Retina (tissue), 1 donor: Measurements from ENCODE around the gene GP1BB.
"Not testable (repeated sequence)": the region's sequence is repeated elsewhere in the genome, so short reads cannot be mapped to it uniquely, and the experiment has no call there.

Source experiments
- DNase-seq: peaks from one replicate; pipeline ENCODE4 v3.0.0-alpha.2; 2016

GP1BB gene

DNA sequence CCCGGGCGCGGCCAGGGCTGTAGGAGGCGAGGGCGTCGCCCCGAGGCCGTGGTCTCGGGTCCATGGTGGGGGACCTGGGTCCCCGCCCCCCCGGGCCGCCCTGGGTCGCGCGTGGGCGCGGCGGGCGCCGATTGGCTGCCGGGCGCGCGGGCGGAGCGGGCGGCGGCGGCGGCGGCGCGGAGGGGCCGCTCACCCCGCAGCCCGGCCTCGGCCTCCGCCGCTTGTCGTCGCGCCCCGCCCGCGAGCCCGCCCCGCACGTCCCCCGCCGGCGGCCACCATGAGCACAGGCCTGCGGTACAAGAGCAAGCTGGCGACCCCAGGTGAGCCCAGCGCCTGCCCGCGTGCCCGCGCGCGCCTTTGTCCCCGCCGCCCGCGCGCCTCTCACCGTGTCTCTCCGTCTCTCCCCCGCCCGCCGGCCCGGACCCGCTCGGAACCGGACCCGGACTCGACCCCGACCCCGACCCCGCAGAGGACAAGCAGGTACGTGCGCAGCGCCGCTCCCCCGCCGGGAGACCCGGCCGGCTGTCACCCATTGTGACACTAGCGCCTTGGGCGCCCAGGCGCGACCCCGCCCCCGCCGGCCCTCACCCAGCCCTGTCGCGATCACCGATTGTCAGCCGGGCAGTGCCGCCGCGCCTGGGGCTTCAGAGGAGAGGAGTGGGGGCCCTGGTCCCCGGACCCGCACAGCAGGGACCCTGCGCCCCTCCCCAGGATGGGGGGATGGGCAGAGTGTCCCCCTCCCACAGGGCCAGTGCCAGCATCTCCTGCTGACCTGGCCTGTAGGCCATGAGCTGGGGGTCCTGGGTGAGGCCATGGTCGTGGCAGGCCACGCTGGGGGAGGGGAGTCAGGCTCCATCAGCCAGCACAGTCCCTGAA is 8.8 kb upstream of the GP1BB start, which contains the start of gene SEPTIN5:
SEPTIN5 (plus strand) TSS at position 192 of the 876 bp plus-strand sequence; CDS start at position 278, 86 bp downstream.
- peak; percentile 64 for DNase-seq

DNA sequence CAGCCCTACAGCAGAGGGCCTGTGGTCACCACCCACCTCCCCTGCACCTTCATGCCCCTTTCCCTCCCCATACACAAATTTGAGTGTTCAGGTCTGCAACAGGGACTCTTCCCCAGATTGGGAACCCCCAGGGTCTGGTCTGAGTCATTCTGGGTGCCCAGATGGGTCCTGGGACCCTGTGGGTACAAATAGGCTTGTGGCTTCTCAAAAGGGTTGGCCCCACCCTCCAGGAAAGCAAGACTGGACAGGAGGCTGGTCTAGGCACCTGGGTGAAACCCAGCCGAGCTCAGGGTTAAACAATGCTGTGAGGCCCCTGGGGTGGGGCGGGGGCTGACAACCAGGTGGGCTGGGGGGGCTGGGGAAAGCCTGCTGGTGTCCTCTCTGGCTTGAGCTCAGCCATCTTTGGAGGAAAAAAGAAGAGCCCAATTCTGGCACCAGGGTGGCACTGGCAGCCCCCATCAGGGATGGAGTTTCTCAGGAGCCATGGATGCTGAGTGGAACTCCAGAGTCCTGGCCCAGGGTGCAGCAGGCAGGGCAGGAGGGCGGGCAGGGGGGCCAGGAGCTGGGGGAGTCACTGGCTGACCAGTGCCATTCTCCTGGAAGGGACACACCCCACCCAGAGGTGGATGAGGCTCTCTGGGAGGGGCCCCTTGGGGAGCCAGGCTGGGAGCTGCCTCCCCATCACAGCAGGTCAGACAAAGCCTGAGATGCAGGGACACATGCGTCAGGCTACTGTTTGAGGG is 8.0 kb upstream of the GP1BB start:
- DNase-seq = no peak

DNA sequence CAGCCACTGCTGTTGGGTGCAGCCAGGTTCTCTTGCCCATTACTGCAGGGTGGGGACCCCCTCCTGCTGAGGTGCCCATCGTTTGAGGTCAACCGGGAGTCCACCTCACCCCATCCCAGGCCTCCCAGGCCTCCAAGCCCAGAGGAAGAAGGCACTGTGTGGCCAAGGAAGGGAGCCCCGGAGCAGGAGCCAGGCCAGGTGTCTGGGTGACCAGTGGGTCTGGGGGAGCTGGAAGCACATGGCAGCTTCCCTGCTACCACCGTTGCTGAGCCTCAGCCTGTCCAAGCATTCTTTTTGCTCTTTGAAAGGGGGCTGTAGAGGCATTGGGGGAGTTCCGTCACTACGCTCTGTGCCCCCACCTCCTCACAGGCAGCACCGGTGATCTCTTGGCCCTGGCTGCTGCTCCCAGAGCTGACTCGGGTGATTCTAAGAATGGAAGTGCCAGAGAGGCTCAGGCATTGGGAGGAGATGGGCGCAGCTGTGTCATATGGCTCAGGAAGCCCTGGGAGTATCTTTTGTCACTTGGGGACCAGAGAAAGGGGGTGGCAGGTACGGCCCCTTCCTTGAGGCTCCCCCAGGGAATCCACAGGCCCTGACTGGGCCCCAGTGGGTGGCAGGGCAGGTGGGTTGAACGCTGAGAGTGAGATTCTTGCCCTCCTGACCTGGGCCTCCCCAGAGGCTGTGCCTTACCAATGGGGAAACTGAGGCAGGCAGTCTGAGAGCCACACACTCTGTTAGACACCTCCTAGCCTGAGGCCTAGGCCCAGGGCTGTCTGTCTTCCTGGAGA is 7.1 kb upstream of the GP1BB start:
- no peak for DNase-seq

DNA sequence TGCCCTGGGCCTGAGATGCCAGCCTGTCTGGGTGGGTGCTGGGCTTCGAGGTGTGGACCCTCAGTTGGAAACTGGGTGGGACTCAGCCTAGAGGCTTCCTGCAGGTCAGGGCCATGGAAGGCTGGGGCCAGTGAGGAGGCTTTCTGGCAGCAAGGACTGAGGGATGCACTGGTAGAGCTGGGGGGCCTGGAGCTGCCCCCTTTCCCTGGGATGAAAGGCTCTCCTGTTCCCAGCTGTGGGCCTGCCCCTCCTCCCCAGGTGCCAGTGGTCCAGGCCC is 6.6 kb upstream of the GP1BB start:
- no peak for DNase-seq

DNA sequence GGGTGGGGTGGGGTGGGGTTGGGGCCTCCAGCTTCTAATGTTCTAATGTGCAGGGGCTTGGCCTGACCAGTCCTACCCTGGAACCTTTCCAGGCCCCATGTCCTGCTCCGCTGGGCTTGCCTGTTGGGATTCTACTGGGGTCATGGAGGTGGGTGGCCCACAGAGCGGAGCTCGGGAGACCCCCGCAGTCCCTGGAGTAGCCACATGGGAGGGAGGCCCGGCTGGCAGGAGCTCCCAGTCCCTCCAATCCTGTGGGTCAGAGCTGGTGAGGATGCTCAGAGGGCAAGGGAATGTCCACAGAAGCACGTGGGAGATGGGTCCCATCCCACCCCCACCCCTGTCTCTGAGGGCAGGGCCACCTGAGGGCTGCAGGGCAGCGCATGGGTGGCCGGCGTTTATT is 6.2 kb upstream of the GP1BB start:
- no peak for DNase-seq

DNA sequence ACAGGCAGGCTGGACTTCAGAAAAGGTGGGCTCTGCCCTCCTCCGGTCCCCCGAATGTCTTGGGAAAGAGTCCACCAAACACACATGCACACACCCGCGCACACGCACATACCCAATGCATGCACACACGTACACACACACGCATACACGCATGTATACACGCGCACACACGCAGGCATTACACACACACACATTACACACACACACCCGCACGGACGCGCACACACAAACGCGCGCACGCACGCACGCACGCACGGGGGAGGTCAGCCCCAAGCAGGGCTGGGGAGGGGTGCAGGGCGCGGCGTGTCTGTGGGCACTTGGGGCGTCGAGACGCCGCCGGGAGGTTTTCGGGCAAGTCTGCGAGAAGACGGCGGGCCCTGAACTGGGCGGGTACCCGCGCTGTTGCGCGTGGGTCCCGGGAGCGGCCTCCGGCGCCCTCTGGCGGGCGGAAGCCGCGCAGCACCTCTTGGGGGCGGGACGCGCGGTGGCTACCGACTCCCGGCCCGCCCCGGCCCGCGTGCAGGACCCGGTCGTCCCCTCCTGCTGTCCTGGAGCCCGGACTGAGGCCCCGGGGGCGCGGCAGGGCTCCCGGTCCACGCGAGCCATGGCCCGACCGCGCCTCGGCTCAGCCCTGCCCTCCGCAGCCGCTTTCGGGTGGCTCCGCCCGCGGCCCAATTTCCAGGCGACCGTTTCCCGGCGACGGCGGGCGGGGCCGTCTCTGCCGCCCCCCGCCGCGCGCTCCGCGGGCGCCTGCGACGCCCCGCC is 5.5 kb upstream of the GP1BB start:
- DNase-seq = peak; percentile 91

DNA sequence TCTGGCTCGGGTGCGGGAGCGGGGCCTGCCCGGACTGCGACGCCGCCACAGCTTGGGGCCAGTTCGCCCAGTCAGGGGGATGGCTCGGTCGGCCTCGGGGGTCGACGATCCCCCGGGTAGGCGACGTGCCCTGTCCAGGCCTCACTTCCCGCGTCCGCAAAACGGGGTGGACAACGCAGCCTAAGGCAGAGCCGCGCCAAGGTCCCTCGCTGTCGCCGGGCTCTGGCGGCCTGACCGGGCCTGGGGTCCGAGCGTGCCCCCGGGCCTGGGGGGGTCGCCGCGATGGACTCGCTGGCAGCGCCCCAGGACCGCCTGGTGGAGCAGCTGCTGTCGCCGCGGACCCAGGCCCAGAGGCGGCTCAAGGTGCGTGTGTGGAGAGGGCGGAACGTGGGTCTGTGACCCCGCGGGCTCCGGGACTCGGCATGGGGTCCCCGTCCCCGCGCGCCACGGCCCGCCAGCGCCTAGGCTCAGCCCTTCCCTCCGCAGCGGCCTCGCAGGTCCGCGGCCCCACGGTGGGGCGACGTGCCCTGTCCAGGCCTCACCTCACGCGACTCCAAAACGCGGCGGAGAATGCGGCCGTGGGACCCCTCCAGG is 4.8 kb upstream of the GP1BB start:
- peak; percentile 57 for DNase-seq

DNA sequence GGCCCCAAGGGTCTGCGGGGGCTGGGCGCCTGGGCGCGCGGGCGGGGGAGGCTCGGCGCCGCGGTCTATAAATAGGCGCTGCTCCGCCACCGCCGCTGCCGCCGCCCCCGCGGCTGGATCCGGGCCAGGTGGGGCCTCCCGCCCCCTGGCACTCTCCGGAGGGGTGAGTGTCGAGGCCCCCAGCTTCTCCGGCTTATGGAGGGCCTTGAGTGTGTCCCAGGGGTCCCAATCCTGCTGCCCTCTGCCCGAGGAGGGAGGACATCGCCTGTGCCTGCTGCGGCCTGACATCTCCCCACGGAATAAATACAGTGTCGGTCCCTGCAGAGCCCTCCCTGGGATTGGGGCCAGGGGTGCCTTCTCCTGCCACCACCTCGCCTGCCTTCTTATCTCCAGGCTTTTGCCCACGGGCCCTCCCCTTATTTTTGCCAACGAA is 4.3 kb upstream of the GP1BB start:
- no peak for DNase-seq

DNA sequence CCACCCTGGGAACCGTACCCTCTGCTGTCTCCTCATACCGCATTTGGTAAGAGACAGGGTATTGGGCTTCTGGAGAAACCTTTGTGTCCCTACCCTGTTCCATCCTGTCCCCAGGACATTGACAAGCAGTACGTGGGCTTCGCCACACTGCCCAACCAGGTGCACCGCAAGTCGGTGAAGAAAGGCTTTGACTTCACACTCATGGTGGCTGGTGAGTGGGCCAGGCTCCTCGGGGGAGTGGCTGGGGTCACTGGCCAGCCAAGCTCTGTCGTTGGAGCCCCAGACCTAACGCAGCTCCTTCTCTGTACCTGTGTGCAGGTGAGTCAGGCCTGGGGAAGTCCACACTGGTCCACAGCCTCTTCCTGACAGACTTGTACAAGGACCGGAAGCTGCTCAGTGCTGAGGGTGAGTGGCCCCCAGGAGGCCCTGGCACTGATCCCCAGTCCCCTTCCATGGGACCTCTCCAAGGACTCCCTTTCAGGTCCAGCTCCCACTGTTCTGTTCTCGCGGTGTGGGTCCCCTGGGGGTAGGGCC is 3.8 kb upstream of the GP1BB start:
- no peak for DNase-seq

DNA sequence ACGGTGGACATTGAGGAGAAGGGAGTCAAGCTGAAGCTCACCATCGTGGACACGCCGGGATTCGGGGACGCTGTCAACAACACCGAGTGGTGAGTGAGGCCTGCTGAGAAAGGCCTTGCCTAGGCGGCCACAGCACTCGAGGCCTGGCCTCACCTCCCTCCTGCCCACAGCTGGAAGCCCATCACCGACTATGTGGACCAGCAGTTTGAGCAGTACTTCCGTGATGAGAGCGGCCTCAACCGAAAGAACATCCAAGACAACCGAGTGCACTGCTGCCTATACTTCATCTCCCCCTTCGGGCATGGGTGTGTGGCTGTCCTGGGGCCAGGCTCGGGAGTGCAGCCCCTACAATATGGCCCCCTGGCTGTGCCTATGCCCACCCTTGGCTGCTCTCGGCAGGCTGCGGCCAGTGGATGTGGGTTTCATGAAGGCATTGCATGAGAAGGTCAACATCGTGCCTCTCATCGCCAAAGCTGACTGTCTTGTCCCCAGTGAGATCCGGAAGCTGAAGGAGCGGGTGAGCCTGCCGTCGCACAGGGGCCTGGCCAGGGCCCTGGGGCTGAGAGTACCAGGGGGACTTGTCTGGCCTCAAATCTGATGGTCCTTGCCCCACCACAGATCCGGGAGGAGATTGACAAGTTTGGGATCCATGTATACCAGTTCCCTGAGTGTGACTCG is 3.0 kb upstream of the GP1BB start:
- no peak for DNase-seq

DNA sequence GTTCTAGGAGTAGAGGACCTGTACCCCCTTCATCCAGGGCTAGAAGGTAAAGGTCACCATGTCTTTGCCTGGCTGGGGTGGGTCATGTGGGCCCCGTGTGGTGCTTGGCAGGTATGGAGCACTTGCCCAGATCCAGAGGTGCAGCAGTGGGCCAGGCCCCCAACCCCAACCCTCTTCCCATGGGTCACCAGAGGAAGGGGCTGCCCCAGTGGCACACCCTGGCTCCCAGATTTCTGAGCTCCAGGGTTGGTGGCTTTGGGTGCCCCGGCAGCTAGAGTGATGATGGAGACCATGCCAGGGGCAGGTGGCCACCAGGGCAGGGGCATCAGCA is 2.4 kb upstream of the GP1BB start:
- no peak for DNase-seq

DNA sequence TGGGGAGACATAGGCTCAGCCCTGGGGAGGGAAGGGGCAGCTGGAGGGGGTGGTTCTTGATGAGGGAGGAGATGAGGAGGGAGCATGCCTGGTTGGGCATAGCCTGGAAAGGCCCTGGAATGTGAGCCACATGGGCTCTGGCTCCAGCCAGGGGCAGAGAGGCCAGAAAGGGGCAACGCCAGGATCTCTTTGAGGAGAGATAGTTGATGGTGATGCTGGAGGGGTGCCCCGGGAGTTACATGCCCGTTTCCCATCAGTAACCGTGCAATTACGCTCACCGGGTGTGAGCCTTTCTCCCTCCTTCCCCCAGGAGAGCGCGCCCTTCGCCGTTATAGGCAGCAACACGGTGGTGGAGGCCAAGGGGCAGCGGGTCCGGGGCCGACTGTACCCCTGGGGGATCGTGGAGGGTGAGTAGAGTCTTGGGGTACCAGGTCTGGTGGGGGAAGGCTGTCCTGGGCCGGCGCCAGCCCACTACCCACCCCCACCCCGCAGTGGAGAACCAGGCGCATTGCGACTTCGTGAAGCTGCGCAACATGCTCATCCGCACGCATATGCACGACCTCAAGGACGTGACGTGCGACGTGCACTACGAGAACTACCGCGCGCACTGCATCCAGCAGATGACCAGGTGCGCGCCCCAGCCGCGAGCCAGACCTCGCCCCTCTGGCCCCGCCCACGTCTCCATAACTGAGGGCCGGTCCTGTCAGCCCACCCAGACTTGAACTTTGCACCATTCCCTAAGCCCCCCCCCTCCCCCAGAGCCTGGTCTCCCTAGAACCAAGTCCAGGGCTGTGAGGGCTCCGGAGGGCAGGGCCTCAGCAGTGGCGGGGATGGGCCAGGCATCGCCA is 1.8 kb upstream of the GP1BB start:
- no peak for DNase-seq

DNA sequence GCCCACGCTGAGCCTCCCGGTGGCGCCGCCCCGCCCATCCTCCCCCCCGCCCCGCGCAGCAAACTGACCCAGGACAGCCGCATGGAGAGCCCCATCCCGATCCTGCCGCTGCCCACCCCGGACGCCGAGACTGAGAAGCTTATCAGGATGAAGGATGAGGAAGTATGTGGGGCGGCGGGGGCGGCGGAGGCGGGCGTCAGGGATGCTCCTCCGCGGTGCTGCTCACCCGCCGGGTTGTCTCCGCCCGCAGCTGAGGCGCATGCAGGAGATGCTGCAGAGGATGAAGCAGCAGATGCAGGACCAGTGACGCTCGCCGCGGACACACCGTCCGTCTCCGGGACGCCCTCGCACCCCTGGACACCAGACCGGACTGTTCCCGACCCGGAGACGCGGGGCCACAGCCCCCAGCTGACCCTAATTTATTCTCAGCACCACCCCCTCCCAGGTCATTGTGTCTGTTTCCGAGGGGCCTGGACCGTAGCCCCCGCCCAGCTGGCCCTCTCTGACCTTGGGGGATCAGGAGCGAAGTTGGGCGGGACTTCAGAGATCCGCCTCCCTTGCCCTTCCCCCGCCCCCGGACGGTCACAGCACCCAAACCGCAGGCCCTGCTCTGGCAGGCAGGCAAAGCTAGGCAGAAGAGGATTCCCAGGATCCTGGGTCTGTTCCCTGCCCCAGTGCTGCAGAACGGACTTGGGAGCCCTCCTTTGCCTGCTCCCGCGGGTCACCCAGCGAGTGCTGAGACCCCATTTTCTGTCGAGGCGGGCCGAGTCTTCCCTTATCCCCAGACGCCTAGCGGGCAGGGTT is 959 bp upstream of the GP1BB start:
- peak; percentile 47 for DNase-seq

DNA sequence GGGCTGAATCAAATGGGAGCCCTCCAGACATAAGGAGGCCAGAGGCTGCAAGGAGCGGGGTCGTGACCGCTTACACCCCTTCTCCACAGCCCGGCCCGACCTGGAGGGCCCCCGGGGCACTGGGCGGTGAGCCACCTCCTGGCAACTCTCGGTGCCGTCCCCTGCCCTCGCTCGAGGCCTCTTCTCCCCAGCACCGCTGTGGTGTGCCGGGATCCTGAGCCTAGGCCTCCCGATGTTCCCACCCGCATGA is 432 bp upstream of the GP1BB start:
- DNase-seq = no peak

DNA sequence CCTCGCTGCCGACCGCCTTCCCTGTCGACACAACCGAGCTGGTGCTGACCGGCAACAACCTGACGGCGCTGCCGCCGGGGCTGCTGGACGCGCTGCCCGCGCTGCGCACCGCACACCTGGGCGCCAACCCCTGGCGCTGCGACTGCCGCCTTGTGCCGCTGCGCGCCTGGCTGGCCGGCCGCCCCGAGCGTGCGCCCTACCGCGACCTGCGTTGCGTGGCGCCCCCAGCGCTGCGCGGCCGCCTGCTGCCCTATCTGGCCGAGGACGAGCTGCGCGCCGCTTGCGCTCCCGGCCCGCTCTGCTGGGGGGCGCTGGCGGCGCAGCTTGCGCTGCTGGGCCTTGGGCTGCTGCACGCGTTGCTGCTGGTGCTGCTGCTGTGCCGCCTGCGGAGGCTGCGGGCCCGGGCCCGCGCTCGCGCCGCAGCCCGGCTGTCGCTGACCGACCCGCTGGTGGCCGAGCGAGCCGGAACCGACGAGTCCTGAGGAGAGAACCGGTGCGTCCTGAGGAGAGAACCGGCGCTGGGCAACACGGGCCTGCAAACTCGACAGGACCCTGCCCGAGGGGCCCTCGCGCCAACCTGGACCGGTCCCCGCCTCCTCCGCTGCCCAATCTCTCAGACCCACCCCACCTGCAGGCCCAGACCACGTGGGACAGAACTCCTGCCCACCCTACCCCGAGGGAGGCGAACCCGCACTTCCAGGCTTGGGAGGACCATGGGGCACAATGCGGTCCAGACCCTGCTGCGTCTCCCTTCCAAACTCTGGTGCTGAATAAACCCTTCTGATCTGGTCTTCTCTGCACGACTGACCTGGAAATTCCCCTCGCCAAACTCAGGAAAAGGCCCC is 866 bp downstream of the GP1BB start:
- DNase-seq = peak; percentile 63

DNA sequence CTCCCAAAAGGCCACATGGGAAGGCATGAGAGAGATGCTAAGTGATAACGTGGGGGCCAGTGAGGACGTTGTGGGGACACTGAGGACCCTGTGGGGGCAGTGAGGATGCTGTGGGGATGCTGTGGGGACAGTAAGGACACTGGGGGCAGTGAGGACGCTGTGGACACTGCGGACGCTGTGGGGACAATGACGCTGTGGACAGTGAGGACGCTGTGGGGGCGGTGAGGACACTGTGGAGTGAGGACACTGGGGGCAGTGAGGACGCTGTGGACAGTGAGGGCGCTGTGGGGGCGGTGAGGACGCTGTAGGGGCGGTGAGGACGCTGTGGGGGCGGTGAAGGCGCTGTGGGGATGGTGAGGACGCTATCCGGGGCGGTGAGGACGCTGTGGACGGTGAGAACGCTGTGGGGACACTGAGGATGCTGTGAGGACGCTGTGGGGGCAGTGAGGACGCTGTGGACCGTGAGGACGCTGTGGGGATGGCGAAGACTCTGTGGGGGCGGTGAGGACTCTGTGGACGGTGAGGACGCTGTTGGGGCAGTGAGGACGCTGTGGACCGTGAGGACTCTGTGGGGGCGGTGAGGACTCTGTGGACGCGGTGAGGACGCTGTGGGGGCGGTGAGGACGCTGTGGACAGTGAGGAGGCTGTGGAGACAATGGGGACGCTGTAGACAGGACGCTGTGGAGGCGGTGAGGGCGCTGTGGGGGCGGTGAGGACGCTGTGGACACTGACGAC is 1.8 kb downstream of the GP1BB start:
- no peak for DNase-seq

DNA sequence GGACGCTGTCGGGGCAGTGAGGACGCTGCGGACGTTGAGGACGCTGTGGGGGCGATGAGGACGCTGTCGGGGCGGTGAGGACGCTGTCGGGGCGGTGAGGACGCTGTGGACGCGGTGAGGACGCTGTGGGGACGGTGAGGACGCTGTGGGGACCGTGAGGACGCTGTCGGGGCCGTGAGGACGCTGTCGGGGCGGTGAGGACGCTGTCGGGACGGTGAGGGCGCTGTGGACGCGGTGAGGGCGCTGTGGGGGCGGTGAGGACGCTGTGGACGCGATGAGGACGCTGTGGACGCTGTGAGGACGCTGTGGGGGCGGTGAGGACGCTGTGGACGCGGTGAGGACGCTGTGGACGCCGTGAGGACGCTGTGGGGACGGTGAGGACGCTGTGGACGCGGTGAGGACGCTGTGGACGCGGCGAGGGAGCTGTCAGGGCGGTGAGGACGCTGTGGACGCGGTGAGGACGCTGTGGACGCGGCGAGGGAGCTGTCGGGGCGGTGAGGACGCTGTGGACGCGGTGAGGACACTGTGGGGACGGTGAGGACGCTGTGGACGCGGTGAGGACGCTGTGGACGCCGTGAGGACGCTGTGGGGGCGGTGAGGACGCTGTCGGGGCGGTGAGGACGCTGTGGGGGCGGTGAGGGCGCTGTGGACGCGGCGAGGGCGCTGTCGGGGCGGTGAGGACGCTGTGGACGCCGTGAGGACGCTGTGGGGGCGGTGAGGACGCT is 2.9 kb downstream of the GP1BB start:
- DNase-seq = not testable (repeated sequence)
